K562 (cell line): ENCODE measurements around the gene LAIR2. TPM values are rescaled to one million over a fixed set of nuclear protein-coding genes. Genes with fewer than 3 reads are reported as not detected.

Experiments used
- AFF1 ChIP-seq, 2 experiments: fragments of 450-650 bp; IDR thresholded peaks; 2 replicates each; pipeline ENCODE4 v1.6.1; 2018; ENCODE audit warnings: mild to moderate bottlenecking in 2 of 2, low read depth in 1 of 2; ENCODE audit not compliant: partially characterized antibody in 2 of 2
- ARID1B ChIP-seq: fragments of 450-650 bp; IDR thresholded peaks from 2 replicates; pipeline ENCODE4 v1.6.1; 2016; ENCODE audit warnings: antibody characterized with exemption, mild to moderate bottlenecking, inconsistent platforms
- MCM7 ChIP-seq, 2 experiments: fragments of 450-650 bp; IDR thresholded peaks; 2 replicates each; pipeline ENCODE4 v1.6.1; 2016 to 2018
- NFRKB ChIP-seq: fragments of 450-650 bp; IDR thresholded peaks from 2 replicates; pipeline ENCODE4 v1.6.1; 2016; ENCODE audit warnings: low read depth
- NFYB ChIP-seq: IDR thresholded peaks from 2 replicates; pipeline ENCODE4 v1.6.1; 2011; ENCODE audit warnings: mild to moderate bottlenecking, moderate library complexity; ENCODE audit not compliant: insufficient read length; ENCODE audit errors: extremely low read depth
- ZNF324 ChIP-seq: fragments of 250-450 bp; sonication (Bioruptor Pico); IDR thresholded peaks from 2 replicates; pipeline ENCODE4 v1.4.0; 2020; ENCODE audit warnings: mild to moderate bottlenecking
- polyA plus RNA-seq, 8 experiments: library from polyadenylated mRNA; depleted of rRNA in 4 of 8; stranded (reverse) in 5 of 8; unstranded in 3 of 8; fragments of >200 nt; fragmentation: Nextera tagmentation in 2 of 8; fragmentation: Illumina TruSeq in 1 of 8; extraction: Ambion mirVana in 2 of 8; extraction: Trizol in 1 of 8; gene quantifications; 2 replicates each; pipeline versions ENCODE4 v1.2.1 to v1.2.3, GENCODE V29; 2011 to 2014; ENCODE audit warnings: inconsistent platforms in 1 of 8, missing spikeins in 1 of 8
- total RNA-seq, 7 experiments: library from RNA; depleted of rRNA in 6 of 7; stranded (reverse); fragments of >200 nt in 6 of 7; fragmentation: Illumina TruSeq in 2 of 7; extraction: Trizol in 2 of 7; gene quantifications; 2 replicates each; pipeline versions ENCODE4 v1.2.1 to v1.2.3, GENCODE V29; 2011 to 2021; ENCODE audit warnings: low replicate concordance in 1 of 7
- TF ChIP-seq, protein P1 (sequence below): fragments of 450-650 bp; IDR thresholded peaks from 2 replicates; pipeline ENCODE4 v1.6.1; 2016

Gene LAIR2
- total and polyA plus RNA-seq, 9 of the 15 experiments (the other 6 are each of a cell fraction or from before 2014, with no cell fraction given), result not detected

- TF ChIP-seq, protein P1, sequence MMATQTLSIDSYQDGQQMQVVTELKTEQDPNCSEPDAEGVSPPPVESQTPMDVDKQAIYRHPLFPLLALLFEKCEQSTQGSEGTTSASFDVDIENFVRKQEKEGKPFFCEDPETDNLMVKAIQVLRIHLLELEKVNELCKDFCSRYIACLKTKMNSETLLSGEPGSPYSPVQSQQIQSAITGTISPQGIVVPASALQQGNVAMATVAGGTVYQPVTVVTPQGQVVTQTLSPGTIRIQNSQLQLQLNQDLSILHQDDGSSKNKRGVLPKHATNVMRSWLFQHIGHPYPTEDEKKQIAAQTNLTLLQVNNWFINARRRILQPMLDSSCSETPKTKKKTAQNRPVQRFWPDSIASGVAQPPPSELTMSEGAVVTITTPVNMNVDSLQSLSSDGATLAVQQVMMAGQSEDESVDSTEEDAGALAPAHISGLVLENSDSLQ, result no peak
- TF ChIP-seq MCM7 (IDR thresholded peaks at IDR 0.05) (no peak), ARID1B (no peak), AFF1 (IDR thresholded peaks at IDR 0.05; ENCODE audit: low read depth in 1 of 2, partially characterized antibody in 2 of 2) (no peak), ZNF324 (CRISPR knock-in tag) (no peak), NFYB (no peak), NFRKB (no peak)
Observed at GRCh38 chr19:54473071-54473891, 29.4 kb upstream of the LAIR2 start, which contains the start of gene CDC42EP5 (continued).
